Uterus (tissue), 2 donors: Measurements from ENCODE around the gene GPM6B.

Experiments used
- POLR2A ChIP-seq, 2 donors: fragments of 450-650 bp; IDR thresholded peaks; one replicate each; pipeline ENCODE4 v1.6.1; 2016; ENCODE audit warnings: antibody characterized with exemption in 2 of 2, mild to moderate bottlenecking in 1 of 2, moderate library complexity in 1 of 2
- TF ChIP-seq, protein P1 (sequence below), 4 experiments: fragments of 200-600 bp in 2 of 4; fragments of 450-650 bp in 2 of 4; sonication (generic) in 2 of 4; IDR thresholded peaks; one replicate each; pipeline ENCODE4 v1.5.1; 2016 to 2019; ENCODE audit warnings: antibody characterized with exemption in 4 of 4, mild to moderate bottlenecking in 2 of 4, moderate library complexity in 1 of 4

DNA sequence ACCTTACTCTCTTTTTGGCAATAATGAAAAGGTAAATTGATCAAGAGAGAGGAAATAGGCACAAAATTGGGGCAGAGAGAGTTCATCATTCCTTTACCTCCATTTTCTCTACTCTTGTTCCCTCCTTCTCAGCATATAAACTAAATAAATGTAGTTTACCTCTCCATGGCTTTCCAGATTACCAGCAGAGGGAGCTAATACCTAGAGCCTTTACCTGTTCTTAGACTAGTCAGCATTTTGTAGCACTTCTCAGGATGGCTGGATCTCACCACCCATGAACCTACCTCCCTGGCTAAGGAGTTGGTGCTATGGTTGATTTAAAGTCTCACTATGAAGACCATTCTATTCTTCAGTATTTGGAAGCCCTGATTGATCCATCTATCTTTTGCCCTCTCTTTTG, 66.7 kb downstream of the GPM6B start:
- no peak for TF ChIP-seq POLR2A (IDR thresholded peaks at IDR 0.05)
- TF ChIP-seq, protein P1, sequence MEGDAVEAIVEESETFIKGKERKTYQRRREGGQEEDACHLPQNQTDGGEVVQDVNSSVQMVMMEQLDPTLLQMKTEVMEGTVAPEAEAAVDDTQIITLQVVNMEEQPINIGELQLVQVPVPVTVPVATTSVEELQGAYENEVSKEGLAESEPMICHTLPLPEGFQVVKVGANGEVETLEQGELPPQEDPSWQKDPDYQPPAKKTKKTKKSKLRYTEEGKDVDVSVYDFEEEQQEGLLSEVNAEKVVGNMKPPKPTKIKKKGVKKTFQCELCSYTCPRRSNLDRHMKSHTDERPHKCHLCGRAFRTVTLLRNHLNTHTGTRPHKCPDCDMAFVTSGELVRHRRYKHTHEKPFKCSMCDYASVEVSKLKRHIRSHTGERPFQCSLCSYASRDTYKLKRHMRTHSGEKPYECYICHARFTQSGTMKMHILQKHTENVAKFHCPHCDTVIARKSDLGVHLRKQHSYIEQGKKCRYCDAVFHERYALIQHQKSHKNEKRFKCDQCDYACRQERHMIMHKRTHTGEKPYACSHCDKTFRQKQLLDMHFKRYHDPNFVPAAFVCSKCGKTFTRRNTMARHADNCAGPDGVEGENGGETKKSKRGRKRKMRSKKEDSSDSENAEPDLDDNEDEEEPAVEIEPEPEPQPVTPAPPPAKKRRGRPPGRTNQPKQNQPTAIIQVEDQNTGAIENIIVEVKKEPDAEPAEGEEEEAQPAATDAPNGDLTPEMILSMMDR (IDR thresholded peaks at IDR 0.05) = peak; percentile 39 to 52 (median 40)
